Neutrophil (primary cell): Measurements from ENCODE around the gene PAQR4.
"Not testable (repeated sequence)": the region's sequence is repeated elsewhere in the genome, so short reads cannot be mapped to it uniquely, and the experiment has no call there.

Source experiments
- H3K27ac ChIP-seq: fragments of 200-600 bp; sonication (generic); 2 replicates; pipeline ENCODE4 v1.5.1; 2016; ENCODE audit warnings: mild to moderate bottlenecking, moderate library complexity
- H3K27me3 ChIP-seq: fragments of 200-600 bp; sonication (generic); 2 replicates; pipeline ENCODE4 v1.6.0; 2016; ENCODE audit warnings: mild to moderate bottlenecking
- H3K36me3 ChIP-seq: fragments of 200-600 bp; sonication (generic); 2 replicates; pipeline ENCODE4 v1.5.1; 2017
- H3K4me1 ChIP-seq, 2 experiments: fragments of 200-600 bp in 1 of 2; sonication (generic) in 1 of 2; 1 replicate in 1 of 2; 2 replicates in 1 of 2; pipeline versions ENCODE4 v1.5.1 to v1.6.1; 2013 to 2016; ENCODE audit warnings: low read depth in 1 of 2, low read length in 1 of 2, mild to moderate bottlenecking in 1 of 2, moderate library complexity in 1 of 2; ENCODE audit not compliant: control insufficient read depth in 1 of 2, insufficient read depth in 1 of 2
- H3K4me3 ChIP-seq, 2 experiments: fragments of 200-600 bp in 1 of 2; sonication (generic) in 1 of 2; 1 replicate in 1 of 2; 2 replicates in 1 of 2; pipeline ENCODE4 v1.5.1; 2013 to 2016; ENCODE audit warnings: low read depth in 1 of 2, low read length in 1 of 2, mild to moderate bottlenecking in 1 of 2, moderate library complexity in 1 of 2
- H3K9me3 ChIP-seq: fragments of 200-600 bp; sonication (generic); 2 replicates; pipeline ENCODE4 v1.5.1; 2016
- TF ChIP-seq, protein P1 (sequence below): fragments of 200-600 bp; sonication (generic); IDR thresholded peaks from 2 replicates; pipeline ENCODE4 v1.5.1; 2016; ENCODE audit warnings: antibody characterized with exemption

The PAQR4 gene

DNA sequence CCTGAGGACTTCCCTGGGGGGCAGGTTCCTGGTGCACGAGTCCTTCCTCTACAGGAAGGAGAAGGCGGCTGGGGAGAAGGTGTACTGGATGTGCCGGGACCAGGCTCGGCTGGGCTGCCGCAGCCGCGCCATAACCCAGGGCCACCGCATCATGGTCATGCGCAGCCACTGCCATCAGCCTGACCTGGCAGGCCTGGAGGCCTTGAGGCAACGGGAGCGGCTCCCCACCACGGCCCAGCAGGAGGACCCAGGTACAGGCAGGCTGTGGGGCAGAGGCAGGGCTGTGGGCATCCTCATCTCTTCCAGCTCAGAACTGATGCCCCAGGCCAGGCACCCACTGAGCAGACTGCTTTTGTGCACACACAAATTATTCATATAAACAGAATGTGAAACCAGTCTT, 30.9 kb upstream of the PAQR4 start:
- no peaks in the 10 kb centered on the region for H3K27me3 ChIP-seq
- H3K4me3 ChIP-seq = no peak overlapping the region
- no peak overlapping the region for H3K27ac ChIP-seq
- H3K36me3 ChIP-seq = peaks cover 79% of the 10 kb centered on the region
- TF ChIP-seq, protein P1, sequence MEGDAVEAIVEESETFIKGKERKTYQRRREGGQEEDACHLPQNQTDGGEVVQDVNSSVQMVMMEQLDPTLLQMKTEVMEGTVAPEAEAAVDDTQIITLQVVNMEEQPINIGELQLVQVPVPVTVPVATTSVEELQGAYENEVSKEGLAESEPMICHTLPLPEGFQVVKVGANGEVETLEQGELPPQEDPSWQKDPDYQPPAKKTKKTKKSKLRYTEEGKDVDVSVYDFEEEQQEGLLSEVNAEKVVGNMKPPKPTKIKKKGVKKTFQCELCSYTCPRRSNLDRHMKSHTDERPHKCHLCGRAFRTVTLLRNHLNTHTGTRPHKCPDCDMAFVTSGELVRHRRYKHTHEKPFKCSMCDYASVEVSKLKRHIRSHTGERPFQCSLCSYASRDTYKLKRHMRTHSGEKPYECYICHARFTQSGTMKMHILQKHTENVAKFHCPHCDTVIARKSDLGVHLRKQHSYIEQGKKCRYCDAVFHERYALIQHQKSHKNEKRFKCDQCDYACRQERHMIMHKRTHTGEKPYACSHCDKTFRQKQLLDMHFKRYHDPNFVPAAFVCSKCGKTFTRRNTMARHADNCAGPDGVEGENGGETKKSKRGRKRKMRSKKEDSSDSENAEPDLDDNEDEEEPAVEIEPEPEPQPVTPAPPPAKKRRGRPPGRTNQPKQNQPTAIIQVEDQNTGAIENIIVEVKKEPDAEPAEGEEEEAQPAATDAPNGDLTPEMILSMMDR = no peak
- H3K4me1 ChIP-seq = peaks cover 0 to 23% of the 10 kb centered on the region in 2 experiments
- H3K9me3 ChIP-seq = no peaks in the 10 kb centered on the region

DNA sequence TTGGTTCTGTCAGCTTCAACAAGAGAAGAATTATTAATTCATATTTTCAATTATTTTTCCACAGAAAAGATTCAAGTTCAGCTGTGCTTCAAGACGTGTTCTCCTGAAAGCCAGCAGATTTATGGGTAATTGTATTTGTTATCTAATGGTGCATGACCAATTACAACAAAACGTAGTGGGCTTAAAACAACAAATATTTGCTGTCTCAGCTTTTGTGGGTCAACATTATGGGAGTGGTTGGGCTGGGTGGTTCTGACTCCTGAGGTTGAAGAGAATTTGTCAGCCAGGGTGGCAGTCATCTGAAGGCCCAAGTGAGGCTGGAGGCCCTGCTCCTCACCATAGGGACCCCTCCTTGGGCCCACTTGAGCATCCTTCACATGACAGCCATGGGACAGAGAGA, 29.2 kb upstream of the PAQR4 start:
- H3K27me3 ChIP-seq = no peaks in the 10 kb centered on the region
- TF ChIP-seq, protein P1 = no peak
- no peak overlapping the region for H3K4me3 ChIP-seq
- H3K36me3 ChIP-seq = peaks cover 74% of the 10 kb centered on the region
- H3K4me1 ChIP-seq = peaks cover 0 to 19% of the 10 kb centered on the region in 2 experiments
- no peaks in the 10 kb centered on the region for H3K9me3 ChIP-seq
- no peak overlapping the region for H3K27ac ChIP-seq

DNA sequence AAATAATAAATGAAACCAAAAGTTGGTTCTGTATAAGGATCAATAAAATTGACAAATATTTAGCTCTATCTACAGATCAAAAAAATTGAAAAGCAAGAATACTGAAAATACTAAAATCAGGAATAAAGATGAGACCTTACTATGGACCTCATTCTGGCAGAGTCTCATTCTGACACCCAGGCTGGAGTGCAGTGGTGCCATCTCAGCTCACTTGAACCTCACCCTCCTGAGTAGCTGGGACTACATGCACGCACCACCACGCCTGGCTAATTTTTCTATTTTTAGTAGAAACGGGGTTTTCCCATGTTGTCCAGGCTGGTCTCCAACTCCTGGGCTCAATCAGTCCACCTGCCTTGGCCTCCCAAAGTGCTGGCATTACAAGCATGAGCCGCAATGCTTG, 27.1 kb upstream of the PAQR4 start:
- H3K27ac ChIP-seq = no peak overlapping the region
- no peaks in the 10 kb centered on the region for H3K27me3 ChIP-seq
- TF ChIP-seq, protein P1 = no peak
- H3K9me3 ChIP-seq = no peaks in the 10 kb centered on the region
- H3K4me1 ChIP-seq = peaks cover 0 to 10% of the 10 kb centered on the region in 2 experiments
- H3K4me3 ChIP-seq = no peak overlapping the region
- peaks cover 55% of the 10 kb centered on the region for H3K36me3 ChIP-seq

DNA sequence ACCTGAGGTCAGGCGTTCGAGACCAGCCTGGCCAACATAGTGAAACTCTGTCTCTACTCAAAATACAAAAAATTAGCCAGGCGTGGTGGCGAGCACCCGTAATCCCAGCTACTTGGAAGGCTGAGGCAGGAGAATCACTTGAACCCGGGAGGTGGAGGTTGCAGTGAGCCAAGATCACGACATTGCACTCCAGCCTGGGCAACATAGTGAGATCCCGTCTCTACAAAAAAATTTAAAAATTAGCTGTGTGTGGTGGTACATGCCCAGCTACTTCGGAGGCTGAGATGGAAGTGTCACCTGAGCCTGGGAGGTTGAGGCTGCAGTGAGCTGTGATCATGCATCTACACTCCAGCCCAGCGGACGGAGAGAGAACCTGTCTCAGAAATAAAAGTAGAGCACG, 25.4 kb upstream of the PAQR4 start:
- peaks cover 43% of the 10 kb centered on the region for H3K36me3 ChIP-seq
- H3K27me3 ChIP-seq, H3K4me3 ChIP-seq, H3K9me3 ChIP-seq, H3K27ac ChIP-seq, H3K4me1 ChIP-seq: not testable (repeated sequence)

DNA sequence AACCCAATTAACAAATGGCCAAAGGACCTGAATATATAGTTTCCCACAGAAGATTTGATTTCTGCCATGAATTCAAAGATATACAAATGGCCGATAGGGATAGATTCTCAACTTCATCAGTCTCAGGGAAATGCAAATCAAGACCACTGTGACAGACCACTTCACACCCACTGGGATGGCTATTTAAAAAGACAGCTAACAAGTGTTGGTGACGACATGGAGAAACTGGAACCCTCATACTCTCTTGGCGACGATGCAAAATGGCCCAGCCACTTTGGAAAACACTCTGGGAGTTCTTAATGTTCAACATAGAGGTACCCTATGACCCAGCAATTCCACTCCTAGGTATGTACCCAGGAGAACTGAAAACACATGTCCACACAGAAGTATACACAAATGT, 22.5 kb upstream of the PAQR4 start:
- H3K36me3 ChIP-seq = peaks cover 46% of the 10 kb centered on the region
- H3K27ac ChIP-seq = no peak overlapping the region
- no peak overlapping the region for H3K4me3 ChIP-seq
- no peaks in the 10 kb centered on the region for H3K27me3 ChIP-seq
- H3K4me1 ChIP-seq = no peaks in the 10 kb centered on the region
- TF ChIP-seq, protein P1 = no peak
- no peaks in the 10 kb centered on the region for H3K9me3 ChIP-seq

DNA sequence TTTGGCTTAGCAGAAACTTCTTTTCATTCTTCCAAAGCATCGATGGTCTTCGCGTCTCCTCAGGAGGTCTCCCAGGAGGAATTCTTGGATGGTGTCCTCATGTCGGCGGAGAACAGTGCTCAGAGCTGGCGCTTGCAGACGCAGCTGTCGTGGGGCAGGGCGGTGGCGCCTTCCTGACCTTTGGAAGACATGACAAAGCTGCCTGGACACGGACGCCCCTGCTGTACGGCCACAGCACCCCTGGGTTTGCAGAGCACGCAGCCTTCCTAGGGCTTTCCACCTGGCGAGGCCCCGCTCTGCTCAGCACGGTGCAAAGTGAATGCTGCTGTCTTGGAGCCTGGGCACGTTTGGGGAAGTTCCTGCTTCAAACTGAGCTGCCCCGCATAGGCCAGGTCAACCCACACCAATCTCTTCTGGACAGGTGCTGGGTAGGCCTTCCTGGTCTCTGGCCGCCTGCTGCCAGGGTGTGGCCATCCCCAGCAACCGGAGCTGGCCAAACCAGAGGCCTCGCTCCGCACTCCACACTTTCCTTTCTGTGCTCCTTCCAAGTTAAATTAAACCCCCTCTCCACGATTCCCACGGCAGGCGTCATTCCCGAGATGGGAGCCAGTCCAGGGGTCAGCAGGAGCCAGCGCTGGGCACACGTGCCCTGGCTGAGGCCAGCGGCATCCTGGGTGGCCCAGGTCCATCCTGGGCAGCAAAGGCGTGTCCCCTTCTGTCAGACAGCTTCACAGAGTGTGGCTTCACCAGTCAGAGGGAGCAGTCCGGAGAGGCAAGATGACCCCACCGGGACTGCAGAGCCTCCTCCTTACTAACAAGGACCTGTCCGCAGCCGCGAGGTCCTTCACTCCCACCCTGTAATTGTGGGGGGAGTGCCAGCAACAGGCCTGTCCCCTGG, 20.1 kb upstream of the PAQR4 start:
- peaks cover 32% of the 10 kb centered on the region for H3K36me3 ChIP-seq
- H3K9me3 ChIP-seq = no peaks in the 10 kb centered on the region
- TF ChIP-seq, protein P1 = no peak
- no peak overlapping the region for H3K4me3 ChIP-seq
- H3K27ac ChIP-seq = no peak overlapping the region
- no peaks in the 10 kb centered on the region for H3K27me3 ChIP-seq
- no peaks in the 10 kb centered on the region for H3K4me1 ChIP-seq
